Stimulated activated naive CD8-positive, alpha-beta T cell treated with anti-CD3 and anti-CD28 coated beads, Interleukin-15, Interleukin-2, amounts not matched to agents 100 ng/mL and 50 ng/mL, for 24 hours (primary cell): ENCODE results near the gene ETNPPL.

Source experiments
- H3K27ac Mint-ChIP-seq: one replicate; pipeline ENCODE4 v1.8.0; 2021; ENCODE audit warnings: mild to moderate bottlenecking, mixed read lengths
- H3K27me3 Mint-ChIP-seq: one replicate; pipeline ENCODE4 v1.8.0; 2021; ENCODE audit warnings: mixed read lengths
- H3K36me3 Mint-ChIP-seq: one replicate; pipeline ENCODE4 v1.8.0; 2021; ENCODE audit warnings: low read depth, mixed read lengths
- H3K4me1 Mint-ChIP-seq: one replicate; pipeline ENCODE4 v1.8.0; 2021; ENCODE audit warnings: low read depth, mixed read lengths
- H3K4me3 Mint-ChIP-seq: one replicate; pipeline ENCODE4 v1.8.0; 2021; ENCODE audit warnings: mild to moderate bottlenecking, mixed read lengths
- H3K9me3 Mint-ChIP-seq: one replicate; pipeline ENCODE4 v1.8.0; 2021; ENCODE audit warnings: mixed read lengths

Gene ETNPPL

GRCh38 chr4:108762559-108763225, at the start of gene ETNPPL:
TSS of gene ETNPPL (minus strand) at chr4:108763053. CDS start at chr4:108762898, 155 bp downstream.
- peaks cover 11% of the 10 kb centered on the region for H3K4me1 Mint-ChIP-seq
- H3K36me3 Mint-ChIP-seq, result no peaks in the 10 kb centered on the region
- peak within 1 kb of the TSS; percentile 74 for H3K4me3 Mint-ChIP-seq
- no peaks in the 10 kb centered on the region for H3K9me3 Mint-ChIP-seq
- H3K27me3 Mint-ChIP-seq, result peaks cover 49% of the 10 kb centered on the region
- no peak within 1 kb of the TSS for H3K27ac Mint-ChIP-seq

DNA sequence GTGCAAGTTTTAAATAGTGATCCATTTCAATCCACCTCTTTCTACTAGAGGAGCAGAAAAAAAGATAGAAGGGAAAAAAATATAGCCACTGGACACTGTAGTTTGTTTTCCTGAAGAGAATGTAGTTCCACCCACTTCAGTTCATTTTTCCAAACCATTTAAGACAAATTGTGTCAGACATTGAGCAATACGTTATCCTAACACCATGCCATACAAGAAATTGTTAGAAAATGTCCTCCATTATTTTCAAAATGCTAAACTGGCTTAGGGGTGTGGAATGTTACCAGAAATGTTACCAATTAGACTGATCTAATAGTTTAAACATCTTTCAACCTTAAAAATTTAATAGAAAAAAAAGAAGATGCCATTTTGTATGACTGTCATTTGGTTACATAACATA, 48.6 kb upstream of the ETNPPL start:
- Mint-ChIP-seq H3K4me1 (no peaks in the 10 kb centered on the region), H3K27me3 (peaks cover 50% of the 10 kb centered on the region), H3K36me3 (no peaks in the 10 kb centered on the region), H3K9me3 (no peaks in the 10 kb centered on the region), H3K27ac (no peak overlapping the region), H3K4me3 (no peak overlapping the region)

- H3K4me1 Mint-ChIP-seq, result no peaks in the 10 kb centered on the region
- peaks cover 37% of the 10 kb centered on the region for H3K27me3 Mint-ChIP-seq
- no peak overlapping the region for H3K27ac Mint-ChIP-seq
- no peak overlapping the region for H3K4me3 Mint-ChIP-seq
- no peaks in the 10 kb centered on the region for H3K9me3 Mint-ChIP-seq
- no peaks in the 10 kb centered on the region for H3K36me3 Mint-ChIP-seq
These were observed 47.2 kb upstream of the ETNPPL start for GRCh38 chr4:108810087-108810486.

GRCh38 chr4:108804648-108805273, 41.9 kb upstream of the ETNPPL start:
- H3K27ac Mint-ChIP-seq, result no peak overlapping the region
- peaks cover 9% of the 10 kb centered on the region for H3K27me3 Mint-ChIP-seq
- no peaks in the 10 kb centered on the region for H3K4me1 Mint-ChIP-seq
- H3K4me3 Mint-ChIP-seq, result no peak overlapping the region
- H3K9me3 Mint-ChIP-seq, result no peaks in the 10 kb centered on the region
- H3K36me3 Mint-ChIP-seq, result no peaks in the 10 kb centered on the region

DNA sequence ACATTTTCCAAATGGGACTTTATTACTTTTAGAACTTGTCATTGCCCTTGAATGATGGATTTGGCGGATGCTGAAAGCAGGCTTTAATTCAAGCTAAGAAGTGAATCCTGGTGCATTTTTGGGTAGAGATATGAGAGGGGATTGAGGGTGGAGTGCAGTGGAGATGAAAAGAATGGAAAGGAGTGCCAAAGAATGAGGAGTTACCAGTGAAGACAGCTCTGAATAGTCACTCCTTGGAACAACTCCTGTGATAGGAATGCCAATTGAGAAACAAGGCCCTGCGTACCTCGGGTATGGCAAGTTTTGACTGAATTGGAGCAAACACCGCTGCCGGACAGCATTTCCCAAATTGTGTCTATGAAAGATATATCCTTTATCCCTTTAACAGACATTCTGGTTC, 36.5 kb upstream of the ETNPPL start:
- H3K4me1 Mint-ChIP-seq, result no peaks in the 10 kb centered on the region
- H3K27ac Mint-ChIP-seq, result no peak overlapping the region
- no peaks in the 10 kb centered on the region for H3K36me3 Mint-ChIP-seq
- no peaks in the 10 kb centered on the region for H3K27me3 Mint-ChIP-seq
- H3K4me3 Mint-ChIP-seq, result no peak overlapping the region
- H3K9me3 Mint-ChIP-seq, result no peaks in the 10 kb centered on the region

GRCh38 chr4:108796173-108796572, 33.3 kb upstream of the ETNPPL start:
- Mint-ChIP-seq H3K27ac (no peak overlapping the region), H3K4me3 (no peak overlapping the region), H3K9me3 (no peaks in the 10 kb centered on the region), H3K4me1 (no peaks in the 10 kb centered on the region), H3K27me3 (no peaks in the 10 kb centered on the region), H3K36me3 (no peaks in the 10 kb centered on the region)

DNA sequence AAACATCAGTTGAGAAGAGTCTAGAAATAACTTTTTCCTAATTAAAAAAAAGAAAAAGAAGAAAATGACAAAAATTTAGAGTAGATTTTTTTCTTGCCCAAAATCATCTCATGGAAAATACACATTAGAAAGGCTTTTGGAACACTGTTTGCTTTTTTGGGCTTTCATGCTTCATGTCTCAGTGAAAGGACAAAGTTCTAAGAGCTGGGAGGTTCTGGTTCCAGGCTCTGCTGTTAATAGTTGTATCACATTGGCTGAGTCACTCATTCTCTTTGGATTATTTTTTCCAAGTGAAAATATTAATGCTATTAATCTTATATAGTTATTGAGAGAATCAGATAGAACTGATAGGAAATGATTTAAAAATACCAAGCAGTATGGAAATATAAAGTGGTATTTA, 32.9 kb upstream of the ETNPPL start:
- H3K4me3 Mint-ChIP-seq, result no peak overlapping the region
- H3K9me3 Mint-ChIP-seq, result no peaks in the 10 kb centered on the region
- H3K36me3 Mint-ChIP-seq, result no peaks in the 10 kb centered on the region
- H3K27me3 Mint-ChIP-seq, result no peaks in the 10 kb centered on the region
- H3K4me1 Mint-ChIP-seq, result no peaks in the 10 kb centered on the region
- no peak overlapping the region for H3K27ac Mint-ChIP-seq

DNA sequence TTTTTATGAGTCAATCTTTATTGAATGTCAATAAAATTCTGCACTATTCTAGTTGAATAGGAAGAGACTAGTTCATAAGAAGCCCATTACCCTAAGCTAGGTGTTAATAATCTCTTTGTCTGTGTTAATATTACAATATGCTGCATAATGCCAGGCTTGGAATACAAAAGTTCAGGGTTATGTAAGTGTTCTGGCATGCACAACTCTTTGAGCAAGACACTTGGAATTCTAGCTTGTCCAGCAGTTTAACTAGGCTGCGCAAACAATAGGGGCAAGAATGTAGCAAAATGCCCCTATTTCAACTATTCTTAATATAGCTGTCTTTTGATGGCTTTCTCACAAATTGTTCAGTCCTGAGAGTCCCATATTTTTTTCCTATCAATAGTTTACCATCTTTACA, 31.3 kb upstream of the ETNPPL start:
- H3K9me3 Mint-ChIP-seq, result no peaks in the 10 kb centered on the region
- H3K4me3 Mint-ChIP-seq, result no peak overlapping the region
- no peak overlapping the region for H3K27ac Mint-ChIP-seq
- no peaks in the 10 kb centered on the region for H3K36me3 Mint-ChIP-seq
- H3K27me3 Mint-ChIP-seq, result no peaks in the 10 kb centered on the region
- H3K4me1 Mint-ChIP-seq, result no peaks in the 10 kb centered on the region

GRCh38 chr4:108793415-108793814, 30.6 kb upstream of the ETNPPL start:
- no peak overlapping the region for H3K27ac Mint-ChIP-seq

DNA sequence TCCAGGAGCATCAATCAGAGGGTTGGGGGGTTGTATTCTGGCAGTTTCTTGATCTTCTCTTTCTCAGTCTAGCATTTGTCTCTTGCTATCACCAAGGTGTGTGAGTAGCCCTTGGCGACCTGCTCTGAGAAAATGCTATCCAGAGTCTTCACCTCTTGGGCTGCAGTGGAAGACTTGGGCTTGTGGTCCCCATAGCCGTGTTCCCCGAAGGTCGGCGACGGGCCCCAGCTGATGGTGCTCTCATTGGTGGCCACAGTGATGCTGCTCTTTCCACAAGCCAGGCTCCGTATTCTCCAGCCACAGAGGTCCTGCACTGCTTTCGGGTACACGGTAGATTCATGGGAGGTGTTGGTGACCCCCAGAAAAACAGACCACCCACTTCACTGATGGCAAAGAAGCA, 25.9 kb upstream of the ETNPPL start:
- no peaks in the 10 kb centered on the region for H3K4me1 Mint-ChIP-seq
- H3K27ac Mint-ChIP-seq, result no peak overlapping the region
- H3K9me3 Mint-ChIP-seq, result no peaks in the 10 kb centered on the region
- H3K36me3 Mint-ChIP-seq, result no peaks in the 10 kb centered on the region
- no peak overlapping the region for H3K4me3 Mint-ChIP-seq
- no peaks in the 10 kb centered on the region for H3K27me3 Mint-ChIP-seq

More at GRCh38 chr4:108793415-108793814, 30.6 kb upstream of the ETNPPL start:
- H3K4me1 Mint-ChIP-seq, result no peaks in the 10 kb centered on the region
- H3K4me3 Mint-ChIP-seq, result no peak overlapping the region
- H3K36me3 Mint-ChIP-seq, result no peaks in the 10 kb centered on the region
- H3K27me3 Mint-ChIP-seq, result no peaks in the 10 kb centered on the region
- no peaks in the 10 kb centered on the region for H3K9me3 Mint-ChIP-seq

GRCh38 chr4:108787724-108788123, 24.9 kb upstream of the ETNPPL start:
- Mint-ChIP-seq H3K27ac (no peak overlapping the region), H3K36me3 (no peaks in the 10 kb centered on the region), H3K4me1 (no peaks in the 10 kb centered on the region), H3K4me3 (no peak overlapping the region), H3K9me3 (no peaks in the 10 kb centered on the region), H3K27me3 (no peaks in the 10 kb centered on the region)

GRCh38 chr4:108787106-108787505, 24.3 kb upstream of the ETNPPL start:
- Mint-ChIP-seq H3K27ac (no peak overlapping the region), H3K4me3 (no peak overlapping the region), H3K36me3 (no peaks in the 10 kb centered on the region), H3K9me3 (no peaks in the 10 kb centered on the region), H3K27me3 (no peaks in the 10 kb centered on the region), H3K4me1 (no peaks in the 10 kb centered on the region)

DNA sequence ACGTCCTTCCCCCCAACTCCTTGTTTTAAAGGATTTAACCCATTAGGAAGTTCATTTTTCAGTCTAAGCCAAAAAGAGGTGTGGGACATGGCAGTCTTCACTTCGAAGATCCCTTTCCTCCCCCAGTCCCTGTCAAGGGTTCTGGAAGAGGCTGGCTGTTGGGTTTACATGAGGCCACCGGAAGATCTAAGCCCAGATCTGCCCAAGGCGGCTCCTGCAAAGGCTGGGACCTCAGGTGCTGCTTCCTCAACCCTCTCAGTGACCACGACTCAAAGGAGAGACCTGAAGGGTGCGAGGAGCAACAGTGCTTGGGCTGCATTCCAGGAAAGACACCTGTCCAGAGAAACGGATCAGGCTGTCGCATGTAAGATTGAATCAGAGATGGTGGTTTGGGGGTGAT, 23.5 kb upstream of the ETNPPL start:
- no peaks in the 10 kb centered on the region for H3K27me3 Mint-ChIP-seq
- H3K4me1 Mint-ChIP-seq, result no peaks in the 10 kb centered on the region

DNA sequence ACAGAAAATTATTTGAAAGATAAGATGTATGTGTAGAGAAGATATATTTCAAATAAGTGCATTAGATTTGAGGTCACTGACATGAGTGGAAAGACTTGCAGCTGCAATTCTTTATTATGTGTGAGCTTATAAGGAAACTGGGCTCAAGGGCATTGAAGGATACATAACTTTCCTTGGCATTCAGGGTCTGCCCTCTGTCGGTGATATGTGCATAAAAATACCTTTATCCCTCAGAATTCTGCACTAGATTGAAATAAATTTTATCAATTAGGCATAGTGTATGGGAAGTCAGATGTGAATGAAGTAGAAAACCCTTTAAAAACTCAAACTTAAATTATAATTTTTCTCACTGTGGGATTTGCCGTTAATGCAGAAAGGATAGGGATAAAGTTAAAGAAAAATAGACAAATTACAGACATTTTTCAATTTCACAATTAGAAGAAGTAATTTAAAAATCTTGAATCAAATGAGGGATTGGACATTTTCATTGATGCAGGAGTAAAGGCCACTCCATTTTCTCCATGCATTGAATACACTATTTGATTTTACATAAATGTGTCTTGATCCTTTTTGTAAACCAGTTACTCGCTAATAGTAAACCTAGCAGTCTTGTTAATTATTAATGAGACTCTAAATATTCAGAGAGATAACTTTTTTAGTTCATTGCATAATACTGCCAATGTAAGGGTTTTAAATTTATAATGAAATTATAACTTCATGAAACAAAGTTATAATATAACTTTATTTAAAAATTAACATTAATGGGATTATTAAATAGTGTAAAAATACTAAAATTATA, 21.0 kb upstream of the ETNPPL start:
- Mint-ChIP-seq H3K27me3 (no peaks in the 10 kb centered on the region), H3K4me1 (no peaks in the 10 kb centered on the region), H3K4me3 (no peak overlapping the region), H3K9me3 (no peaks in the 10 kb centered on the region), H3K36me3 (no peaks in the 10 kb centered on the region), H3K27ac (no peak overlapping the region)

More for the DNA sequence above, 23.5 kb upstream of the ETNPPL start:
- Mint-ChIP-seq H3K27ac (no peak overlapping the region), H3K36me3 (no peaks in the 10 kb centered on the region), H3K9me3 (no peaks in the 10 kb centered on the region), H3K4me3 (no peak overlapping the region)

- no peaks in the 10 kb centered on the region for H3K4me1 Mint-ChIP-seq
- H3K27me3 Mint-ChIP-seq, result no peaks in the 10 kb centered on the region
- no peaks in the 10 kb centered on the region for H3K9me3 Mint-ChIP-seq
- no peak overlapping the region for H3K27ac Mint-ChIP-seq
- H3K36me3 Mint-ChIP-seq, result no peaks in the 10 kb centered on the region
- H3K4me3 Mint-ChIP-seq, result no peak overlapping the region
These were observed 17.1 kb upstream of the ETNPPL start for GRCh38 chr4:108779958-108780357.
